ENCODE results near the gene ACADVL. TPM values are rescaled to one million over a fixed set of nuclear protein-coding genes. Genes with fewer than 3 reads are reported as not detected.

The ACADVL gene
- total RNA-seq, 1 experiment from 2014 or later: 558 TPM

DNA sequence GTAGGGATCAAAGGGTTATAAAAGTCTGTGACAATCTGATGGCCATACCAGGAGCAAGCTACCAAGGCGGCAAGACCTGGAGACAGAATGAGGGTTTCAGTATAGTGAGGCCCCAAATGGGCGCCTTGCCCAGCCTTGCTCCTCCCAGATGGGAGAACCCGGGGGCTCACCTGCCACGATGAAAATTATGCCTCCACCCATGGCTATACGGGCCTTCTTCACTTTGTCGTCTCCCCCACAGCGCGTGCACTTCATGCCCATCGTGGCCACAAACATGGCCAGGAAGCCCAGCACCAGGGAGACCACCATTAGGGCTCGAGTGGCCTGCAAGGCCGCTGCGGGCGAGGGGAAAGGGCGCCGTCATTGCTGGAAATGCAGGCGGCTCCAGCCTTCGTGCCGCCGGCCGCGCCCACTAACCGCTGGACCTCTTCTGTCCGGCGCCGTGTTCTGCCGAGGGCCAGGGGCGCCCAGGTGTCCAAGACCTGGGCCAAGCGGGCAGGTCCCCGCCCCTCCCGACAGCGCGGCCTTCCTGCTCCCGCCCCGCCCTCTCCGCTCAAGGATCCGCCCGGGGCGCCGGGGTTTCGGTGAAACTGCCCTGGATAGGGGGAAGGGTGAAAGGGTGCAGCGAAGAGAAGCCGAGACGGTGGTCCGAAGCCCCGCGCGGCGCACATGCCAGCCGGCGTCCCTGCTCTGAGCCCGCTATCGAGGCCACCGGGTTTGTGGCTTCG lies 41.1 kb downstream of the ACADVL start:
- ChIA-PET CTCF (interaction anchor here (0.6 kb wide), 1 partner anchor 40 kb away, joined by 3 read pairs; no protein-coding TSS in a partner anchor), POLR2A (ENCODE audit: unreplicated experiment) (no interaction called here)
- ATAC-seq (peak; percentile 39), DNase-seq (peak; percentile 70)
- H3K27ac ChIP-seq (ENCODE audit: low read length): peak overlapping the region; percentile 83
- no peak overlapping the region for H2AFZ ChIP-seq (ENCODE audit: low read length)
- no peaks in the 10 kb centered on the region for H3K9me3 ChIP-seq (ENCODE audit: low read length)
- peaks cover 48% of the 10 kb centered on the region for H3K79me2 ChIP-seq (ENCODE audit: low read length)
- H3K9me2 ChIP-seq (replicated peaks; ENCODE audit: low read length): no peaks in the 10 kb centered on the region
- H3K4me1 ChIP-seq (ENCODE audit: insufficient read depth, low read length): peaks cover 27% of the 10 kb centered on the region
- H3K9ac ChIP-seq (ENCODE audit: low read length): peak overlapping the region; percentile 93
- H4K20me1 ChIP-seq (ENCODE audit: low read length): peaks cover 14% of the 10 kb centered on the region; the same call in 1 of the 2 replicates
- H3F3A ChIP-seq (ENCODE audit: low read length, unreplicated experiment): no peaks in the 10 kb centered on the region
- no peak for TF ChIP-seq EZH2 (IDR thresholded peaks at IDR 0.05; ENCODE audit: low read length, unreplicated experiment)
- no peak for TF ChIP-seq EZH2phosphoT487 (IDR thresholded peaks at IDR 0.05; ENCODE audit: borderline replicate concordance, low read length)
- TF ChIP-seq, protein P1, sequence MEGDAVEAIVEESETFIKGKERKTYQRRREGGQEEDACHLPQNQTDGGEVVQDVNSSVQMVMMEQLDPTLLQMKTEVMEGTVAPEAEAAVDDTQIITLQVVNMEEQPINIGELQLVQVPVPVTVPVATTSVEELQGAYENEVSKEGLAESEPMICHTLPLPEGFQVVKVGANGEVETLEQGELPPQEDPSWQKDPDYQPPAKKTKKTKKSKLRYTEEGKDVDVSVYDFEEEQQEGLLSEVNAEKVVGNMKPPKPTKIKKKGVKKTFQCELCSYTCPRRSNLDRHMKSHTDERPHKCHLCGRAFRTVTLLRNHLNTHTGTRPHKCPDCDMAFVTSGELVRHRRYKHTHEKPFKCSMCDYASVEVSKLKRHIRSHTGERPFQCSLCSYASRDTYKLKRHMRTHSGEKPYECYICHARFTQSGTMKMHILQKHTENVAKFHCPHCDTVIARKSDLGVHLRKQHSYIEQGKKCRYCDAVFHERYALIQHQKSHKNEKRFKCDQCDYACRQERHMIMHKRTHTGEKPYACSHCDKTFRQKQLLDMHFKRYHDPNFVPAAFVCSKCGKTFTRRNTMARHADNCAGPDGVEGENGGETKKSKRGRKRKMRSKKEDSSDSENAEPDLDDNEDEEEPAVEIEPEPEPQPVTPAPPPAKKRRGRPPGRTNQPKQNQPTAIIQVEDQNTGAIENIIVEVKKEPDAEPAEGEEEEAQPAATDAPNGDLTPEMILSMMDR (conservative IDR thresholded peaks at IDR 0.05; ENCODE audit: low read depth, low read length): no peak
- H3K27me3 ChIP-seq (ENCODE audit: low read length): no peaks in the 10 kb centered on the region
- peaks cover 4% of the 10 kb centered on the region; the same call in 1 of the 2 replicates for H3K36me3 ChIP-seq (ENCODE audit: low read depth, low read length)
- H3K4me2 ChIP-seq (ENCODE audit: low read length): peak overlapping the region; percentile 96
- H3K4me3 ChIP-seq (ENCODE audit: low read length): peak overlapping the region; percentile 97
- intact Hi-C loops (cut with micrococcal nuclease): loop anchor here (5.0 kb wide), 1 partner anchor 221 kb away; the partner anchor contains the start of genes POLR2A and SLC35G6
- BruUV-seq (replicated peaks): no TSS peak

DNA sequence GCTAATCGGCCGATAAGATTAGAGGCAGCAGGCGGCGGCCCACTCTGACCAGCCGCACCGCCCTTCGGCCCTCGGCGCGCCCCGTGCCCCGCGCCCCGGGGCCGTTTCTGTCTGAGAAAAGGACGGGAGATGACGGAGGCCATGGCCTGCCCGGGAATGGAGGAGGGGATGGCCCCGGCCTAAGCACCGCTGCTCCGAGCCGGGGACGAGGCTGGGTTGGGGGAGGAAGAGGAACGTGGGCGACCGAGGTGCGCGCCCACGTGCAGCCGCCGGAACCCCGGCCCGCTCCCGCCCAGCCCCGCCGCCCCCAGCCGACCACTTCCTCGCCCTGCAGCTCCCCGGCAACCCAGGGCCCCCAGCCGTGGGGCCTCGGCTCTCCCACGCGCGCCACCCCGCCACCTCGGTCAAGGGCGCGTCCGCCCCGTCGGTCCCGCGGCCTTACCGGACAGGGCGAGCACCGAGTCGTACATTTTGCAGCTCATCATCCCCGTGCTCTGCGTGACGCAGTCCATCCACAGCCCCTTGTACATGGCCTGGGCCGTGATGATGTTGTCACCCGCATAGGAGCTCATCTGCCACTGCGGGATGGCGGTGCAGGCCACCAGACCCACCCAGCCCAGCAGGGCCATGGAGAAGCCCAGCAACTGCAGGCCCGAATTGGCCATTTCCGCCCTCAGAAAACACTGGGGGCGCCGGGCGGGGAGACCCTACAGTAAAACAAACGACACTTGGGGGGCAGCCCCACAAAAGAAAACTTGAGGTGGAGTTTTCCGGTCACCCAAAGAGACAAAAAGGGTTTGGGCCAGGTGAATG lies 41.8 kb downstream of the ACADVL start:
- H3K79me2 ChIP-seq (ENCODE audit: low read length): peaks cover 45% of the 10 kb centered on the region
- no peaks in the 10 kb centered on the region for H3F3A ChIP-seq (ENCODE audit: low read length, unreplicated experiment)
- ATAC-seq (peak; percentile 5), DNase-seq (no peak)
- H2AFZ ChIP-seq (ENCODE audit: low read length): no peak overlapping the region
- no peaks in the 10 kb centered on the region for H3K9me2 ChIP-seq (replicated peaks; ENCODE audit: low read length)
- peak overlapping the region; percentile 96 for H3K4me2 ChIP-seq (ENCODE audit: low read length)
- peak overlapping the region; percentile 83 for H3K27ac ChIP-seq (ENCODE audit: low read length)
- POLR2A ChIA-PET (ENCODE audit: unreplicated experiment): no interaction called here
- peak overlapping the region; percentile 93 for H3K9ac ChIP-seq (ENCODE audit: low read length)
- TF ChIP-seq EZH2 (IDR thresholded peaks at IDR 0.05; ENCODE audit: low read length, unreplicated experiment) (no peak), EZH2phosphoT487 (IDR thresholded peaks at IDR 0.05; ENCODE audit: borderline replicate concordance, low read length) (no peak)
- TF ChIP-seq, protein P1 (conservative IDR thresholded peaks at IDR 0.05; ENCODE audit: low read depth, low read length): no peak
- no peaks in the 10 kb centered on the region for H3K27me3 ChIP-seq (ENCODE audit: low read length)
- H3K36me3 ChIP-seq (ENCODE audit: low read depth, low read length): peaks cover 4% of the 10 kb centered on the region; the same call in 1 of the 2 replicates
- TSS peak; percentile 72 for BruUV-seq (replicated peaks)
- CTCF ChIA-PET: interaction anchor here (0.6 kb wide), 1 partner anchor 41 kb away, joined by 3 read pairs; no protein-coding TSS in a partner anchor
- peaks cover 27% of the 10 kb centered on the region for H3K4me1 ChIP-seq (ENCODE audit: insufficient read depth, low read length)
- intact Hi-C loops (cut with micrococcal nuclease): loop anchor here (1.0 to 5.0 kb wide), 2 partner anchors 9 to 221 kb away; partner anchors contain the start of genes ELP5, POLR2A and SLC35G6
- H4K20me1 ChIP-seq (ENCODE audit: low read length): peaks cover 14% of the 10 kb centered on the region; the same call in 1 of the 2 replicates
- no peaks in the 10 kb centered on the region for H3K9me3 ChIP-seq (ENCODE audit: low read length)
- H3K4me3 ChIP-seq (ENCODE audit: low read length): peak overlapping the region; percentile 97

Data from PC-3 (cell line).